ENCODE measurements around the gene PAX7. TPM values are rescaled to one million over a fixed set of nuclear protein-coding genes. Genes with fewer than 3 reads are reported as not detected.

PAX7 gene
- total RNA-seq, 1 donor from 2014 or later, result not detected

- intact Hi-C loops (cut with micrococcal nuclease), result no loop called here
Observed at GRCh38 chr1:18618546-18619466, 11.8 kb upstream of the PAX7 start.

- intact Hi-C loops (cut with micrococcal nuclease), result no loop called here
Observed at GRCh38 chr1:18619467-18619835, 11.2 kb upstream of the PAX7 start.

- intact Hi-C loops (cut with micrococcal nuclease), result no loop called here
Observed at GRCh38 chr1:18628511-18628910, 2.1 kb upstream of the PAX7 start.

GRCh38 chr1:18629659-18630510, 761 bp upstream of the PAX7 start:
- intact Hi-C loops (cut with micrococcal nuclease), result loop anchor here (5.0 kb wide), 1 partner anchor 1737 kb away; no protein-coding TSS in a partner anchor

GRCh38 chr1:18631496-18632217, 1.0 kb downstream of the PAX7 start:
- intact Hi-C loops (cut with micrococcal nuclease), result loop anchor here (2.0 to 5.0 kb wide), 2 partner anchors 15 to 1736 kb away; no protein-coding TSS in a partner anchor

- intact Hi-C loops (cut with micrococcal nuclease), result loop anchor here (2.0 to 5.0 kb wide), 2 partner anchors 15 to 1735 kb away; no protein-coding TSS in a partner anchor
Observed at GRCh38 chr1:18632218-18632588, 1.6 kb downstream of the PAX7 start.

- intact Hi-C loops (cut with micrococcal nuclease), result loop anchor here (2.0 to 5.0 kb wide), 2 partner anchors 14 to 1734 kb away; no protein-coding TSS in a partner anchor
Observed at GRCh38 chr1:18632783-18633421, 2.3 kb downstream of the PAX7 start.

GRCh38 chr1:18633422-18634155, 2.9 kb downstream of the PAX7 start:
- intact Hi-C loops (cut with micrococcal nuclease), result loop anchor here (2.0 to 5.0 kb wide), 2 partner anchors 13 to 1734 kb away; no protein-coding TSS in a partner anchor

GRCh38 chr1:18634276-18634675, 3.6 kb downstream of the PAX7 start:
- intact Hi-C loops (cut with micrococcal nuclease), result loop anchor here (5.0 kb wide), 1 partner anchor 1733 kb away; no protein-coding TSS in a partner anchor

GRCh38 chr1:18635070-18635577, 4.5 kb downstream of the PAX7 start:
- intact Hi-C loops (cut with micrococcal nuclease), result loop anchor here (5.0 kb wide), 1 partner anchor 528 kb away; the partner anchor contains the start of gene IGSF21

- intact Hi-C loops (cut with micrococcal nuclease), result loop anchor here (5.0 kb wide), 1 partner anchor 529 kb away; the partner anchor contains the start of gene IGSF21
Observed at GRCh38 chr1:18635891-18636595, 5.4 kb downstream of the PAX7 start.

GRCh38 chr1:18636596-18637508, 6.2 kb downstream of the PAX7 start:
- intact Hi-C loops (cut with micrococcal nuclease), result loop anchor here (5.0 kb wide), 1 partner anchor 530 kb away; the partner anchor contains the start of gene IGSF21

GRCh38 chr1:18637511-18637960, 6.9 kb downstream of the PAX7 start:
- intact Hi-C loops (cut with micrococcal nuclease), result loop anchor here (5.0 kb wide), 1 partner anchor 530 kb away; the partner anchor contains the start of gene IGSF21

- intact Hi-C loops (cut with micrococcal nuclease), result loop anchor here (5.0 kb wide), 1 partner anchor 531 kb away; the partner anchor contains the start of gene IGSF21
Observed at GRCh38 chr1:18637962-18638834, 7.6 kb downstream of the PAX7 start.

- intact Hi-C loops (cut with micrococcal nuclease), result loop anchor here (5.0 kb wide), 1 partner anchor 532 kb away; the partner anchor contains the start of gene IGSF21
Observed at GRCh38 chr1:18638835-18639364, 8.3 kb downstream of the PAX7 start.

All from T-helper 1 cell treated with Interleukin-12 subunit alpha and Interleukin-12 subunit beta and Interleukin-4 antibody, amounts not matched to agents 30 ng/mL and 1 ng/mL, for 36 hours (primary cell).